ENCODE data around the gene SPCS2. TPM values are rescaled to one million over a fixed set of nuclear protein-coding genes. Genes with fewer than 3 reads are reported as not detected.
"Not testable (repeated sequence)": the region's sequence is repeated elsewhere in the genome, so short reads cannot be mapped to it uniquely, and the experiment has no call there.

Gene SPCS2
- total and polyA plus RNA-seq, 2 donors: 49.9 to 99.7 TPM

DNA sequence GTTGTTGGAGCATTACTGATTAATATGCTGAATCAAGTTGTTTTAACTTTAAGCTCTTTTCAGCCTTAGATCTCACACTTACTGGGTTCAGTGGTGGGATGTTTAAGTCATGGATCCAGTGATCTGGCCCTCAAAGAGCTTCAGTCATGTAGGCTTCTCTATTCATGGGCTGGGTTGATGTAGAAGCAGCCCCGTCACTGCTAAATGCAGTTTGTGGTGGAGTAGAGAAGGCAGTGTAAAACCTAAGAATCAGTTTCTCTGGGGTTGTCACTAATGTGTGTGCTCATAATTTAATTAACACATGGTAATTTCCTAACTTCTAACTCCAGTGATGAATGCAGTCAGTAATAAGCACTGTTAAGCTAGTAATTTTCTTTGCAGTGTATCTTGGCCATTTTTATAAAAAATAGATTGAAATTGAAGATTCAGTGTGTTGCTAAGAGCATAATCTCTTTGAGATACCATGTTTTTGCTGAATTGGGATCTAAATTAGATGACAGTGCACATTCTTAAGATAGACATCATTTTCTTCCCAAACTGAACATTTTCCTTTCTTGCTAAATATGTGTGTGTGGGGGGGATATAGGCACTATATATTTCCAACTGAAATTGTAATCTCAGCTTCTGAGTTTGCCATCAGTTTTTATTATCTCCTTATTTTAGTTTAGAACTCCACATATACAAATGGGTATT is 9.0 kb downstream of the SPCS2 start:
- no peak for DNase-seq (ENCODE audit: extremely low spot score)
- WGBS: 95% methylated on average over 1 of the region's 1 CpG
- H3K27ac ChIP-seq (ENCODE audit: low read depth): no peak overlapping the region
- H3K36me3 ChIP-seq (ENCODE audit: insufficient read depth): no peaks in the 10 kb centered on the region
- no peak overlapping the region for H3K4me3 ChIP-seq (ENCODE audit: low read depth, low read length)
- H3K4me1 ChIP-seq (ENCODE audit: insufficient read depth): no peaks in the 10 kb centered on the region

DNA sequence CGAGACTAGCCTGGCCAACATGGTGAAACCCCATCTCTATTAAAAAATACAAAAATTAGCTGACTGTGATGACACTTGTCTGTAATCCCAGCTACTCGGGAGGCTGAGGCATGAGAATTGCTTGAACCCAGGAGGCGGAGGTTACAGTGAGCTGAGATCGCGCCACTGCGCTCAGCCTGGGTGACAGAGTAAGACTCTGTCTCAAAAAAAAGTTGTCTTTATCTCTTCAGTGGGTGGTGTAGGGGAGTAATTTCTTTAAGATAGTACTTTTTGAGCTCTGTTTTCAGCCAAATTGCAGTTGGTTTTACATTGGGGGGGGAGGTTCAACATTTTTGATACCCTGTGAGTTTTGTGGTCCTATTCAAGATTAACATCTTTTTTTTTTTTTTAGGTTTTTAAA is 11.1 kb downstream of the SPCS2 start:
- DNase-seq (ENCODE audit: extremely low spot score); H3K36me3 ChIP-seq (ENCODE audit: insufficient read depth); H3K4me1 ChIP-seq (ENCODE audit: insufficient read depth); H3K4me3 ChIP-seq (ENCODE audit: low read depth, low read length); H3K27ac ChIP-seq (ENCODE audit: low read depth): not testable (repeated sequence)
- 94% methylated on average over 6 of the region's 6 CpGs for WGBS

DNA sequence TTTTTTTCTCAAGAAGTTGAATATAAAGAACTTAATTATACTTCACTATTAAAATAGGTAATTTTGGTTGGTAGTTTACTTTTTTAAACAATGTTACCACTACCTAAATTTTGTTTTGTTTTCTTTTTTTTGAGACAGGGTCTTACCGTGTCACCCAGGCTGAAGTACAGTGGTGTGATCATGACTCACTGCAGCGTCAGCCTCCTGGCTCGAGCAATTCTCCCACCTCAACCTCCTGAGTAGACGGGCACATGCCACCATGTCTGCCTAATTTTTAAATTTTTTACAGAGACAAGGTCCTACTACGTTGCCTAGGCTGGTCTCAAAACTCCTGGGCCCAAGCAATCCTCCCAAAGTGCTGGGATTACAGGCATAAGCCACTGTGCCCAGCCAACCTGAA is 17.6 kb downstream of the SPCS2 start:
- Histone ChIP-seq H3K27ac (ENCODE audit: low read depth) (no peak overlapping the region), H3K4me3 (ENCODE audit: low read depth, low read length) (no peak overlapping the region), H3K4me1 (ENCODE audit: insufficient read depth) (no peaks in the 10 kb centered on the region), H3K36me3 (ENCODE audit: insufficient read depth) (peaks cover 4% of the 10 kb centered on the region)
- WGBS: 79% methylated on average over 5 of the region's 5 CpGs
- DNase-seq (ENCODE audit: extremely low spot score): no peak

DNA sequence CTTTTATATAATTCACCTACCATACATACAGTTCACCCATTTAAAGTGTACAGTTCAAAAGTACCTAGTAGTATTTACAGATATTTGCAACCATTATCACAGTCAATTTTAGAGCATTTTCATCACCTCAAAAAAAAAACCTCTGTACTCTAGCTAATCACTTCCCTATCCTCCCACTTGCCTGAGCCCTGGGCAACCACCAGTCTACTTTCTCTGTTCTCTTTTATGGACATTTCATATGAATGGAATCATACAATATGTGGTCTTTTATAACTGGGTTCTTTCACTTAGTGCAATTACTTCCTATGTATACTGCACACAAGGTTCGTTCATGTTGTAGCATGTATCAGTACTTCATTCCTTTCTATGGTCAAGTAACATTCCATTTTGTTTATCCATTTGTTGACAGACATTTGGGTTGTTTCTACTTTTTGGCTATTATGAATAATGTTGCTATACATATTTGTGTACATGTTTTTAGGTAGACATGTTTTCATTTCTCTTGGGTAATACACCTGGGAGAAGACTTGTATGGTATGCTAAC is 21.9 kb downstream of the SPCS2 start:
- WGBS: 78% methylated on average over 1 of the region's 1 CpG
- Histone ChIP-seq H3K27ac (ENCODE audit: low read depth) (no peak overlapping the region), H3K4me3 (ENCODE audit: low read depth, low read length) (no peak overlapping the region), H3K36me3 (ENCODE audit: insufficient read depth) (peaks cover 4% of the 10 kb centered on the region), H3K4me1 (ENCODE audit: insufficient read depth) (no peaks in the 10 kb centered on the region)
- DNase-seq (ENCODE audit: extremely low spot score): no peak

DNA sequence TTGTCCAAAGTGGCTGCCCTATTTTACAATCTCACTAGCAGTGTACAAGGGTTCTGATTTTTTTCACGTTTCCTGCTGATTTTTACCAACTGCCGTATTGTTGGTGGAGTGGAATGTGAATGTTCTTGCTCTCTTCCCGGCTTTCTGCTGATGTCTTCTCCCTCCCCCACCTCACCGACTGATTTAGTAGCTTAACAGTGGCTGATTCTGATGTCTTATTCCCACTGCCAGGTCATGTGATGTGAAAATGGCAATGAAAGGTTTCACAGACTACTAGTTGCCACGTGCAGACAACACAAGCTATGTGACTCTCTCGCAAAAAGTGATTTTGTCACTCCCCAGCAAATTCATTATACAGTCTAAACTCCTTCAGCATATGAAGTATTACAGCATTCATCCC is 22.4 kb downstream of the SPCS2 start:
- 72% methylated on average over 6 of the region's 6 CpGs for WGBS
- Histone ChIP-seq H3K27ac (ENCODE audit: low read depth) (no peak overlapping the region), H3K4me1 (ENCODE audit: insufficient read depth) (no peaks in the 10 kb centered on the region), H3K4me3 (ENCODE audit: low read depth, low read length) (no peak overlapping the region), H3K36me3 (ENCODE audit: insufficient read depth) (peaks cover 2% of the 10 kb centered on the region)
- no peak for DNase-seq (ENCODE audit: extremely low spot score)

DNA sequence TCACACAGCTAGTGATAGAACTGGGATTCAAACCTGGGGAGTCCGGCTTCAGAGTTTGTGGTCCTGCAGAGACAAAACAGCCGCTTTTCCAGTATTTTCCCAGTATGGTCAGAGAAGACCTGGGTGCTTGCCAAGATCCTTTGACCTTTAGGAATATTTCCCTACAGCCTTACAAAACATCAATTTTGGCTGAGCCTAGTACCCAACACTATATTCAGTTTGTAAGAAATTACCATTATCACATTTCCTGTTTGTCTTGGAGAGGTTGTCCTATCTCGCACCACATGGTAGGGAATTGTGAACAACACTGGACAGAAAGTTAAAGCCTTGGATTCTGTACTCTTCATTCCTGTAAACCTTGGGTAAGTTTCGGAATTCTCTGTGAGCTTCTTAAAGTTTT is 29.0 kb downstream of the SPCS2 start:
- Histone ChIP-seq H3K4me1 (ENCODE audit: insufficient read depth) (no peaks in the 10 kb centered on the region), H3K4me3 (ENCODE audit: low read depth, low read length) (no peak overlapping the region), H3K36me3 (ENCODE audit: insufficient read depth) (peaks cover 4% of the 10 kb centered on the region), H3K27ac (ENCODE audit: low read depth) (no peak overlapping the region)
- no peak for DNase-seq (ENCODE audit: extremely low spot score)
- 91% methylated on average over 4 of the region's 4 CpGs for WGBS

DNA sequence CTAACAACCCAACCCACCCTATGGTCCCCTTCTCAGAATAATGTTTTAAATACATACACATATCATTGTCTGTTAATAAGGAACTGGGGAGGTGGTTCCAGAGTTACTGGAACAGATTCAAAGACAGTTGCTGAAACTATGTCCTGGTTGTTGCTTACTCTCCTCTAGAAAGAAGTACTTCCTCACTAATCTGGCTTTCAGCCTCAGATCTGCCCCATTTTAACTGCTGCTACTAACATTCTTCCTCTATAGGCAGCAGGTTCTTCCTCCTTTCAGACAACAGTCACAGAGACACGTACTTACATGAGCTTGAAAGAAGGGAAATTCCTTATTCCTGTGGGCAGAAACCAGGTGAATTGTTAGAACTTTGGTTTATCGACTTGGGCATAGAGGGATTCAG is 31.6 kb downstream of the SPCS2 start:
- Histone ChIP-seq H3K4me1 (ENCODE audit: insufficient read depth) (no peaks in the 10 kb centered on the region), H3K4me3 (ENCODE audit: low read depth, low read length) (no peak overlapping the region), H3K36me3 (ENCODE audit: insufficient read depth) (peaks cover 4% of the 10 kb centered on the region), H3K27ac (ENCODE audit: low read depth) (no peak overlapping the region)
- WGBS: 96% methylated on average over 2 of the region's 2 CpGs
- no peak for DNase-seq (ENCODE audit: extremely low spot score)

DNA sequence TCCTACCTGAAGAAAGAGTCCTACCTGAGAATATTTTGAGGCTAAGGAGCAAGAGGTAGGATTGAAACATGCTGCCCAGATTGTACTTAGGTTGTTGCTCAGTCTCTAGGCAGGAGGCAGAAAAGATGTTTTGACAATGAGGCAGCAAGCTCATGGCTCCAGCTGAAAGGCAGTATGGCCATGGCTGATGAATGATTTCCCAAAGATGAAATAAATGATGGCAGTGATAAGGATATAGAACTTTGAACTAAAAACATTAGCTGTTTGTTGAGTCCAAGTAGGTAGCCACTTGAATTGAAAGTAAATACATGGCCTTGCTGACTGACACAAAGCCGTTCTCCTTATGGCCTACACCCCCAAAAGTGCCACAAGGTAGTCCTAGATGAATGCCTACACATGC is 32.8 kb downstream of the SPCS2 start:
- whole genome bisulfite sequencing: 95% methylated on average over 1 of the region's 1 CpG
- Histone ChIP-seq H3K27ac (ENCODE audit: low read depth) (no peak overlapping the region), H3K4me1 (ENCODE audit: insufficient read depth) (no peaks in the 10 kb centered on the region), H3K36me3 (ENCODE audit: insufficient read depth) (peaks cover 4% of the 10 kb centered on the region), H3K4me3 (ENCODE audit: low read depth, low read length) (no peak overlapping the region)
- DNase-seq (ENCODE audit: extremely low spot score): no peak

DNA sequence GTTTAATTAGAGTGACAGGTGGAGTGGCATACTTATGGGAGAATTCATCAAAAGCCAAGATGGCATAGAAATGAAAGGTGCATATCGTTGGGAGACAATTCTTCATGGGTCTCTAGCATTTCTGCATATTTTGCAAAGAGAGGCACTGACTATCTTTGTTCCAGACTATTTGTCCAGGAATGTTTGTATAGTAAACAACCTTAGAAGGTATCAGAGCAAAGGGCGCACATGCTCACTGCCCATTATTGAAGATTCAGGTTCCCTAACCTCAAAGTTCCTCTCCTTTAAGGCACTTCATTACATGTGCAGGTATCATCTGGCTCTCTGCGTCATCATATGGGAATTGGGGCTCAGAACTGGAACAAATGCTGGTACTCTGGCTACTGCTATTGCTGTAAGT is 35.0 kb downstream of the SPCS2 start:
- Histone ChIP-seq H3K4me1 (ENCODE audit: insufficient read depth) (no peaks in the 10 kb centered on the region), H3K4me3 (ENCODE audit: low read depth, low read length) (no peak overlapping the region), H3K36me3 (ENCODE audit: insufficient read depth) (no peaks in the 10 kb centered on the region), H3K27ac (ENCODE audit: low read depth) (no peak overlapping the region)
- no peak for DNase-seq (ENCODE audit: extremely low spot score)
- 90% methylated on average over 3 of the region's 3 CpGs for WGBS

DNA sequence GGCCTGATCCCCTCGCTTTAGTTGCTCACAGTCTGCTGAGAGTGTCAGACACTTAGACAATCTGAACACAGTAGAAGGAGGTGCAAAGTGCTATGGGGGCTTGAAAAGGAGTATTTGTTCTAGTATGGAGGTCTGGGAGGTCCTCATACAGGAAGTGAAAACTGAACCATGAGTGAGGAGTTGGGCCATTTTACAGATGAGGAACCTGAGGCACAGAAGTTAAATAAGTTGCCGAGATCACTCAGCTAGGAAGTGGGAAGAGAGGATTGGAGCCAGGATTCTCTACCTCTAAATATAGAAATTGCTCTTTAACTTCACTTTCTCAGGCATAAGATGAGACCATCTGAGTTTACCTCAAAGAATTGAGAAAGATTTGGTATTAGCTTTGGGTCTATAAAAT is 35.7 kb downstream of the SPCS2 start:
- WGBS: 82% methylated on average over 2 of the region's 2 CpGs
- no peak for DNase-seq (ENCODE audit: extremely low spot score)
- H3K4me1 ChIP-seq (ENCODE audit: insufficient read depth): no peaks in the 10 kb centered on the region
- no peaks in the 10 kb centered on the region for H3K36me3 ChIP-seq (ENCODE audit: insufficient read depth)
- no peak overlapping the region for H3K4me3 ChIP-seq (ENCODE audit: low read depth, low read length)
- H3K27ac ChIP-seq (ENCODE audit: low read depth): no peak overlapping the region

DNA sequence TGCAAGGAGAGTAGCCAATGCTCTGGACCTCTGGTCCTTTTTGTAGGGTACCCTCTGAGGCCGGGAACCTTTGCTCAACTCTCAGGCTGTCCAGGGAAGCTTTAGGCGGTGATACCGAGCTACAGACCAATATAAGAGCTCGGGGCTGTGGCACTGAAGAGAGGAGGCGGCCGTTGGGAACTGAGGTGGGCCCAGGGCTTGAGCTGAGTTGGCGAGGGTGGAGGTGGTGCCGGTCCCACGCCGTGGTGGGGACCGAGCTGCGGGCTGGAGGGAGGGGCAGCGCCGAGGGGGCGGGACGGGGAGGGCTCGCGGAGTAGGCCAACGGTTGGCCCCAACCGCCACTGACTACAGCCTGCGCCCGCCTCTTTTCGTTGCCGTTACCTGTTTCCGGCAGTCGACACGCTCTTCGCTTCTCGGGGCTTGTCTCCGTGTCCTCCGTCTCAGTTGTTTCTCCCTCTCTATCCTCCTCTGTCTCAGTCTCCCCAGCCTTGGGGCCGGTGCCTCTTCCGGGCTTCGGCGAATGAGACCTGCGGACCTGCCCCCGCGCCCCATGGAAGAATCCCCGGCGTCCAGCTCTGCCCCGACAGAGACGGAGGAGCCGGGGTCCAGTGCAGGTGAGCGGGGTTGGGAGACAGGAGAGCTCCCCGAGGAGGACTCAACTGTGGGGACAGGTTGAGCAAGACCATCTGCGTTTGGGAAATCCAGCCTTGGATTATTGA is 39.6 kb downstream of the SPCS2 start, which contains the start of gene NEU3:
Gene NEU3 (plus strand): TSS at position 393 of the 719 bp plus-strand sequence. CDS start 128 bp downstream, at position 521.
- peak; percentile 28 for DNase-seq (ENCODE audit: extremely low spot score)
- Histone ChIP-seq H3K4me3 (ENCODE audit: low read depth, low read length) (peak within 1 kb of the TSS; percentile 65), H3K4me1 (ENCODE audit: insufficient read depth) (no peaks in the 10 kb centered on the region), H3K36me3 (ENCODE audit: insufficient read depth) (no peaks in the 10 kb centered on the region), H3K27ac (ENCODE audit: low read depth) (peak within 1 kb of the TSS; percentile 14)
- WGBS: under 1% methylated on average over 46 of the region's 46 CpGs

DNA sequence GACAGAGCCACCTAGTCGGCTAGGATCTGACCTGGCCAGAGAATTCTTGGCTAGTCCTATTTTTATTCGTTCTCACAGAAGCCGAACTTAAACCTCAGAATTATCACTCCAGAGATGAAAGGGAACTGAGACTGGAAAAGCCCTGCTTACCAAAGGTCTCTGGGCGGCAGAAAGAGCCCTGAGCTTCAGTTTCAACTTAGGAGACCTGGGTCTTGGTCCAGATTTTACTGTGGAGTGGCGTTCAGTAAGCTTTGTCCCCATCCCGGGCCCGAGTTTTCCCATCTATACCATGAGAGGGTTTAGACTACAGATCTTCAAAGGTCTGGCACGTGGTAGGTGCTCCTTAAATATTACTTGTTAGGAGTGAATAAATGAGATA is 40.2 kb downstream of the SPCS2 start:
- H3K4me3 ChIP-seq (ENCODE audit: low read depth, low read length): peak overlapping the region; percentile 65
- no peak for DNase-seq (ENCODE audit: extremely low spot score)
- no peak overlapping the region for H3K27ac ChIP-seq (ENCODE audit: low read depth)
- 8% methylated on average over 8 of the region's 8 CpGs for WGBS
- no peaks in the 10 kb centered on the region for H3K4me1 ChIP-seq (ENCODE audit: insufficient read depth)
- H3K36me3 ChIP-seq (ENCODE audit: insufficient read depth): no peaks in the 10 kb centered on the region

DNA sequence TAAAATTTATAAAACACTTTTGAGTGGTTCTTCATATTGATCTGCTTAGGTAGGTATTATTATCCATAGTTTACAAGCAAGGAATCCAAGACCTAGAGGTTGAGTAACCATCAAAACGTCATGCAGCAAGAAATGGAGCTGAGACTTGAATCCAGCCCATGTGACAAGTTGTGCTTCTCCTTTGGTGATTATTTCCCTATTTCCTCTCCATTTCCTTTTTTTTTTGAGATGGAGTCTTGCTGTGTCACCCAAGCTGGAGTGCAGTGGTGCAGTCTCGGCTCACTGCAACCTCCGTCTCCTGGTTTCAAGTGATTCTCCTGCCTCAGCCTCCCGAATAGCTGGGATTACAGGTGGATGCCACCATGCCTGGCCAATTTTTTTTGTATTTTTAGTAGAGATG is 41.1 kb downstream of the SPCS2 start:
- not testable (repeated sequence) for H3K4me1 ChIP-seq (ENCODE audit: insufficient read depth); DNase-seq (ENCODE audit: extremely low spot score); H3K36me3 ChIP-seq (ENCODE audit: insufficient read depth); H3K4me3 ChIP-seq (ENCODE audit: low read depth, low read length); H3K27ac ChIP-seq (ENCODE audit: low read depth)
- WGBS: 94% methylated on average over 4 of the region's 4 CpGs

DNA sequence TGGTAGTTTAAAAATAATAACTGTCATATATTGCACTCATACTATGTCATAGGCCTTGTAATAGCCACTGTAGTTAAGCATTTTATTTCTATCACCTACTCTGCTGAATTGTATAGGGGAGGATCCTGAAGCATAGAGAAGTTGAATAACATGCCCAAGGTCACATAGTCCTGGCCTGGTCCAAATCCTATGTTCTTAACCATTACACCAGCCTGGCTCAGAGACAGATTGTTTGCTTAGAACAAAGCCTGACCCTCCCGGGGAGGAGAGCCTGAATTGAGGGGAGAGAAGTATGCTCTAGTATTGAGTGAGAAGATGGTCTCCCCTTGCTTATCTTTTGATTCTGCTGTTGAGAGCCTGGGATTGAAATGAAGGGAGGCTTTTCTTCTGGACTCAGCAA is 41.9 kb downstream of the SPCS2 start:
- Histone ChIP-seq H3K4me1 (ENCODE audit: insufficient read depth) (no peaks in the 10 kb centered on the region), H3K4me3 (ENCODE audit: low read depth, low read length) (no peak overlapping the region), H3K27ac (ENCODE audit: low read depth) (no peak overlapping the region), H3K36me3 (ENCODE audit: insufficient read depth) (peaks cover 1% of the 10 kb centered on the region)
- DNase-seq (ENCODE audit: extremely low spot score): no peak
- WGBS: 44% methylated on average over 1 of the region's 1 CpG

Measured in urinary bladder (tissue), 4 donors.